ENCODE measurements around the gene ODAM.
"Not testable (repeated sequence)": the region's sequence is repeated elsewhere in the genome, so short reads cannot be mapped to it uniquely, and the experiment has no call there.

DNA sequence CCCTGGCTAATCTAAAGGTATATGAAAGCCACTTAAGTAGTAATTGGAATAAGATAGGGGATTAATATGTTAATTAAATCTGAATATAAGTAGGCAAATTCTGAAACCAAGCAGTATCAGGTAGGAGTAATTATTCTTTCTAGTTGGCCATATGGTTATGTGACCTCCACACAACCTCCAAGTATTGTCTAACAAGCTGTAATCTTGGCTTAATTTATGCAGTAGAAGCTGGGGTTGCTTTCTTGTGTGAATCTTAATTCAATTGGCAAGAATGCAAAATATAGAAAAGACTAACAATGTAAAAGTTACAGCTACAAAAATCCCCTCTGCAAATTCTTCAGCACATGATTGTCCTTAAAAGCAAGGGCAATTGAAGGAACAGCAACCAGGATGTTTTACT is 20.6 kb downstream of the ODAM start:
- not testable (repeated sequence) for TF ChIP-seq EZH2 (IDR thresholded peaks at IDR 0.05; ENCODE audit: insufficient read depth, poor library complexity, severe bottlenecking); EZH2phosphoT487 (IDR thresholded peaks at IDR 0.05; ENCODE audit: insufficient read depth, low read depth)

Measured in GM23248 (cell line).